Measurements from ENCODE around the gene ARRB1.
"Not testable (repeated sequence)": the region's sequence is repeated elsewhere in the genome, so short reads cannot be mapped to it uniquely, and the experiment has no call there.

Gene ARRB1

GRCh38 chr11:75369560-75370255 lies 18.2 kb upstream of the ARRB1 start:
- no peak for DNase-seq

DNA sequence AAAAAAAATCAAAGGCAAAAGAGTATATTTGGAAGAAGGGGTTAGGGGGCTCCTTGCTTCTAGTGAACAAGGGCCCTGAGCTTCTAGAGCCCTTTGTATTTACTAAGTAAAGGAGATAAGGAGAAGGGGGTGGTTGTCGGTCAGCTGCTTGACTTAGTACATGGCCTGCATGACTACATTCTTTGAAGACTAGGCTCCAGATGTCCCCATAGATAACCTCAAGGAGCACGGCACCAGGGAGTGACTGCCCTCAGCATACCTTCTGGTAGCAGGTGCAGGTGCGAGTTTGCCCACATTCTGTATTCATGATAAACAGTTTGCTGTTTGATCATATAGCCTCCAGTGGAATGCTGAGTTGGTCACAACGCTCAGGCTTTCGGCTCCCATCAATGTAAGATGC lies 15.4 kb upstream of the ARRB1 start:
- not testable (repeated sequence) for DNase-seq

- no peak for DNase-seq
These were observed 14.3 kb upstream of the ARRB1 start for GRCh38 chr11:75365711-75366181.

DNA sequence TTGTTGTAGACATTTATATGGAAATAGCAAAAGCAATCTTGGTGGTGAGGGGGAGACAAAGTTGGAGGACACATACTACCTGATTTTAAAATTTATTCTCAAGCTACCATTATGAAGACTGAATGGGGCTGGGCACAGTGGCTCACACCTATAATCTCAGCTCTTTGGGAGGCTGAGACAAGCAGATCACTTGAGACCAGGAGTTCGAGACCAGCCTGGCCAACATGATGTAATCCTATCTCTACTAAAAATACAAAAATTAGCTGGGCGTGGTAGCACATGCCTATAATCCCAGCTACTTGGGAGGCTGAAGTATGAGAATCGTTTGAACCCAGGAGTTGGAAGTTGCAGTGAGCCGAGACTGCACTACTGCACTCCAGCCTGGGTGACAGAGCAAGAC lies 10.8 kb upstream of the ARRB1 start:
- DNase-seq = not testable (repeated sequence)

DNA sequence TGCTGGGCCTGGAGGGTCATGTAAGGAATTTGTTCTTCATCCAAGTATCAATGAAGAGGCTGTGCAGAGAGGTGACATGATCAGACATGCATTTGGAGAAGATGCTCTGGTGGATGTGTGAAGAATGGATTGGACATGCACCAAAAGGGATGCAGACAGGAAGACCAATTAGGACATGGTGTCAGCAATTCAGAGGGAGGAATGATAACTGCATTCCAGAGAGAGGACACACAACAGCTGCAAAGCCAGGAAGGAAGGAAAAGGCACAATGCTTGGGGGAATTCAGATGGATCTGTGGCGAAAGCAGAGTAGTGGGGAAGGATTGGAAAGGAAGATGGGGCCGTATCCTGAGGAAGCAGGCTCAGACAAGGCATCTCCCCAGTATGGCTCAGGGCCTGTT lies 5.2 kb upstream of the ARRB1 start:
- DNase-seq = no peak

DNA sequence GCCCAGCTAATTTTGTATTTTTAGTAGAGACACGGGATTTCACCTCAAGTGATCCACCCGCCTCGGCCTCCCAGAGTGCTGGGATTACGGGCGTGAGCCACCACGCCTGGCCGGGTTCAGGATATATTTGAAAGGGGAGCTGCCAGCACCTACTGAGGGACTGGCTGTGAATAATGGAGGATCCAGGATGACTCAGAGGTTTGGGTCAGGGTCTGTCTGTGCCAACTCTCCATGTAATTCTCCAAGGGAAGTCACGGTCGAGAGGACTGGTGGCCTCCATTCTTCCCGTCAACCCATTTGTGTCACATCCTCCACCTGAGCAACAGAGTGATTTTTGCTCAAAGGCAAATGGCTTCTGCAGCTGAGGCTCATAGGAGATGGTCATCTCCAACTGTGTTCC lies 3.6 kb upstream of the ARRB1 start:
- DNase-seq = no peak

DNA sequence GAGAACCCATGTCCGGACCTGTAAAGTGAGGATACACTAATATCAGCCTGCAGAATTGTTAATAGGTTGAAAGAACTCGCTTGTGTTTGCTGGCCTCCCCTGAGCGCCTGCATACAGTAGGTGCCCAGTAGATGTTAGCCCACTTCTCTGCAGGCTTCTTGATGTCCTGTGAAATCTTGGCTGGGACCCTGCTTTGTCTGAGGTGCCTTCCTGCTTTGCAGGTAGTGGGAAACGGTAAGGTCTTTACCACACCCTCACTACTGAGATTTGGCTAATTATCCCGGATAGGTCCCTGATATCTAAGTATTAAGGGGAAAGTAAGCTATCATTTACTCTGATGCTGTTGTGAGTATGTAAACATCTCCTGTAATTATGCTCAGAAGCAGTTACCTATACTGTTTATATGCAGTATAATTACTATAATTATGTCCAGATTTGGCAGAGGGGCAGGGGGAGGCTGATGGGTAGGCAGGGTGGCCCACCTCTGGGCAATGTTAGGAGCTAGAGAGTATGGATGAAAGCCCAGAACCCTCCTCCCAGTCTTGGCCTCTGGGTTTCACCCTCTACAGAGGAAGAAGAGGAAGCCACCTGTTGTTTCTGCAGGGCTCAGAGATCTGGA lies 1.2 kb upstream of the ARRB1 start:
- DNase-seq = no peak

GRCh38 chr11:75351791-75352587 lies 528 bp upstream of the ARRB1 start:
- DNase-seq = peak; percentile 71

DNA sequence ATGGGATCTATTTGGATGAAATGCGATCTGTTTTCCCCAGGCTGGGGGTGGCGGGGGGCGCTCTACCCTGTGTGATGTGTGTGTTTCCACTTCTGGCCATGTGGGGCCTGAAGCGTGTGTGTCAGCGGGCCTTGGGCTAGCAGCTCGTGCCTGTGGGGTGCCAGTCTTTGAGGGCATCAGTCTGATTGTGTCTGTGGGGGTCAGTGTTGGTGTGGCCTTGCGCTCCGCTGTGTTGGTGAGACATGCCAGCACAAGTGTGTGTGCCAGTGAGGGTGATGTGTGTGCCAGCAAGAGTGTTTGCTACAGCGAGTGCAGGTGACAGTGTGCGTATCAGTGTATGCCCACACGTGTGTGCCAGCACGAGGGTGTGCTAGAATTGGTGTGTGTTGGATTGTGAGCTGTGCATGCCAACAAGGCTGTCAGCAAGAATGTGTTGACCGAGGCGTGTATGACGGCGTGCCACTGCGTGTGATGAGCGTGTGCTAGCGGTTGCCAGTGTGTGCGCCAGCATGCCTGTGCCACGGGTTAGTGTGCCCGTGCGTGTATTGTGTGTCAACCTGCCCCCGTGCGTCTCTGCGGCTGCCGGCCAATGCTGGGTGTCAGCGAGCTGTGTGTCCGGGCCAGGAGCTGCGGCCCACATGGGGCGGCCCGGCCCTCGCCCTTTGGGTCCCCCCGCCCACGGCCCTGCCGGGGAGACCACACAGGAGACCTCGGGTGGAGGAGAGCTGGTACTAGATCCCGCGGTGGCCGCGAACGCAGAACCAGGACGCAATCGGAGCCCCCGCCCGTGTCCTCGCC lies 519 bp downstream of the ARRB1 start:
- DNase-seq = peak; percentile 62

- no peak for DNase-seq
These were observed 1.2 kb downstream of the ARRB1 start for GRCh38 chr11:75350122-75350742.

GRCh38 chr11:75349521-75350116 lies 1.8 kb downstream of the ARRB1 start:
- DNase-seq = no peak

- DNase-seq = no peak
These were observed 3.5 kb downstream of the ARRB1 start for GRCh38 chr11:75347781-75348566.

GRCh38 chr11:75346912-75347647 lies 4.4 kb downstream of the ARRB1 start:
- no peak for DNase-seq

- no peak for DNase-seq
These were observed 5.2 kb downstream of the ARRB1 start for GRCh38 chr11:75346296-75346695.

DNA sequence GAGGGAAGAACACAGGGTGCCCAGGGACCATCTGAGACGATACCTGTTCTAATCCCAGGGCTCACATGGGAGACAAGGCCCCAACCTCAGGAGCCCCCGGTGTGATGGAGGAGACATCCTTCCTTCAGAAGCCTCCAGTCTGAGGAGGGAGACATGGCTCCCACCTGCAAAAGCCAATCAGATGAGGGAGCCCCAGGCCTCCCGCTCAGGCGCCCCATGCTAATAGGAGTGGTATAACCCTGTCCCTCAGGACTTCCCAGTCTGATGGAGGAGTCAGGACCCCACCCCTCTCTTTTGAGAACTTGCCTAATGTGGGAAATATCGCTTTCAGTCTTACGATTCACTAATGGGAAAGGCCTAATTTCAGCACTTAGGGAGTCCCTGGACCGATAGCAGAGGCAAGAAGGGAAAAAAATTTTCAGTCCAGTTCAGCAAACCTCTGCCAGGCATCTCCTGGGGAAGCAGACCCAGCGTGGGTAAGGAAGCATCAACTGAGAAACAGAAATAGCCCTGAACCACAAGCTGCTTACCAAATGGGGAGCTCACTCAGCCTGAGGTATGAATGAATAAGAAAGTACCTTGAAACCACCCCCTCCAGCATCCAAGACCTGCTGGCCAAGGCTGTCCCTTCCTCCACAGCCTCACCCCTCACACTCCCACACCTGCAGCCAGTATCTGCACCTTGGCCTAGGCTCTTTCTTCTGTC lies 5.9 kb downstream of the ARRB1 start:
- no peak for DNase-seq

DNA sequence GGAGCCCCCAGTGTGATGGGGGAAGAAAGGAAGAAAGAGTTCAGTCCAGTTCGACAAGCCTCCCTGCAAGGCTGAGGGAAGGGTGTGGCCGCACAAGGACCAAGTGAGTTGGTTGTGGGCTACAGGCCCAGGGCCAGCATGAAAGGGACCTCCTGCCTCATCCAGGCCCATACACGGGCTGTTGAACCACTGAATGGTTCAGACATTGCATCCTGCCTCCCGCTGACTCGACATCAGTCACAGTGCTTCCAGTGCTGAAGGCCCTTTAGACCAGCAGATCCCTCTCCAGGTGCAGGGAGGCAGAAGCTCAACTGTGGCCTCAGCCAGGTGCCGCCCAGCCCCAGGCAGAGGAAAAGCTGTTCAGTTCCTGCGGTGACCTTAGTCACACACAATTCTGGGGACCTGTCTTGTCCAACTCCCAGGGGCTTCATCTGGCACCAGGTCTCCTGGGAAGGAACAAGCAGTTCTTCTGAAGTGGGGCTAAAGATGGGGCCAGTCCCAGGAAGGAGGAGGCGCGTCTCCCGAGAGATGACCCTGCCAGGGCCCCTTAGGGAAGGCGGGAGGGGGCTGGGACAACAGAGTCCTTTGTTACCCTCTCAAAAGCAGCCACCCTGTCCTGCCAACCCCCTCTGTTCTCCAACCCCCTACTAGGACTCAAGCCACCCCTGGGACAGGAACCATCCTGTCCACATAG lies 6.6 kb downstream of the ARRB1 start:
- DNase-seq = no peak

GRCh38 chr11:75344186-75344585 lies 7.3 kb downstream of the ARRB1 start:
- DNase-seq = peak; percentile 27

GRCh38 chr11:75342966-75343870 lies 8.2 kb downstream of the ARRB1 start:
- DNase-seq = no peak
